ENCODE measurements around the gene NAT9. TPM values are rescaled to one million over a fixed set of nuclear protein-coding genes. Genes with fewer than 3 reads are reported as not detected.

Gene NAT9
- total and polyA plus RNA-seq, 4 experiments from 2014 or later: 11.9 to 70.3 (median 39.6) TPM

DNA sequence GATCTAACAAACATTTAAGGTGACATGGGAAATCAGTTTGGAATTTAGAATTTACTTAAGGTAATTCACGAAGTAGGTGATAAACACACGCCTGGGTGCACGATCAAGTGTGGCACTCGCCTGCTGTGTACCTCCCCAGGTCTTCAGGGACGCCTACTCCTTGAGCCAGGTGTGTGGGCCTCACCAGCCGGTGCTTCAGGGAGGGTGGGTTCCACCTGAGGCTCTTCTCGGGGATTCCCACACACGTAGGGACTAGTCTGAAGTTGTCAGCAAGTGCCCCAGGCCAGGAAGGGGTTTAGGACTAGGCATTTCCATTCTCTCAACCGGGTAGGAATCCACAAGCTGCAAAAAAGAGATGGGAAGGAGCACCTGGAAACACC lies 9.8 kb upstream of the NAT9 start:
- H3K27ac Mint-ChIP-seq: peak overlapping the region in 6 of 7 donors; percentile 5 to 77 (median 63)
- ChIA-PET POLR2A (ENCODE audit: partially characterized antibody) (interaction anchor here (1.5 kb wide), 1 partner anchor 9 kb away, joined by 3 read pairs; a partner anchor contains a TSS), CTCF (ENCODE audit: partially characterized antibody) (no interaction called here)
- H3K27me3 ChIP-seq (ENCODE audit: insufficient read depth, low read length): no peaks in the 10 kb centered on the region
- peaks cover 18 to 37% of the 10 kb centered on the region in 2 donors for H3K36me3 Mint-ChIP-seq
- H3K4me1 ChIP-seq (ENCODE audit: insufficient read depth, low read length): peaks cover 37% of the 10 kb centered on the region
- intact Hi-C loops (cut with micrococcal nuclease): no loop called here
- DNase-seq: no peak
- H3K4me3 Mint-ChIP-seq: peak overlapping the region in 2 of 8 donors; percentile 3 to 21
- no peaks in the 10 kb centered on the region for H3K9me3 Mint-ChIP-seq
- H3K4me3 ChIP-seq (ENCODE audit: low read length in 2 of 2): no peak overlapping the region
- no peaks in the 10 kb centered on the region for H3K9me3 ChIP-seq (ENCODE audit: control insufficient read depth in 1 of 2, low read length in 2 of 2)
- no peaks in the 10 kb centered on the region for H3K27me3 Mint-ChIP-seq
- H3K4me1 Mint-ChIP-seq: peaks cover 33 to 72% (median 45%) of the 10 kb centered on the region in 4 donors
- H3K36me3 ChIP-seq (ENCODE audit: insufficient read depth, low read length): peaks cover 18% of the 10 kb centered on the region
- H3K27ac ChIP-seq (ENCODE audit: low read depth, low read length): no peak overlapping the region

DNA sequence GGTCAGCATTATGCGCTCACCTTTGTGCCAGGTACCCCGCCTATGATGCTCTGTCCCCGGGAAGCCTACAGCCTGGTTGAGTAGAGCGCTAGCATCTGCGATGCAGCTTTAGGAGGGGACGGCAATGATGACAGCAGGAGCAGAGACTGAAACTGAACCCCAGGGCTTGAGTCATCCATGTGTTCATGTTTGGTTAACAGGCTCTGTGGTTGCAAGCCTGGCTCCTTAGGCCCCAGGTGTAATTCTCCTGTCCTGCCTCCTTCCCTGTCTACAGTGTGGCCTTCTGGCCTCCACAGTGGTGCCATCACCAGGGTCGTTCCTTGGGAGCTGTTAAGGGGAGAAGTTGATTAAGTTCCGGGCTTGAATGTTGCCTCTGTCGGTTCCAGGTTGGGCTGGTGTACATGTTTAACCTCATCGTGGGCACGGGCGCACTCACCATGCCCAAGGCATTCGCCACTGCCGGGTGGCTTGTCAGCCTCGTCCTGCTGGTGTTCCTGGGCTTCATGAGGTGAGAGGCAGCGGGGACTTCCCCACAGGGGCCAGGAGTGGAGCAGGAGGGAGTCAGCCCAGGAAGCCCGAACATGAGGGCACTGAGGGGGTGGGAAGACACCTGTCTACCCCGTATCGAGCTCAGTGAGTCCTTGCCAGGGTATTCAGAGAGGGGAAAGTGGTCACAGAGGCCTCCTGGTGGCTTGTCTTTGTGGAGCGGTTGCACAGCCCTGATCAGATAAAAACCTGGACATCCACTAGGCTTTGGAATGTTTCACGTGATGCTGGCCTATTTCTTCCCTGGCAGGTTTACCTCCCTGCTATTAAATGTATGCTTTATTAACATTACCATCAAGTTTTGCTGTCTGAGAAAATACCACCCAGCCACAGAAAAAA lies 9.2 kb upstream of the NAT9 start:
- Mint-ChIP-seq H3K9me3 (no peaks in the 10 kb centered on the region), H3K36me3 (peaks cover 18 to 32% of the 10 kb centered on the region in 2 donors), H3K27ac (peak overlapping the region; percentile 7 to 78 (median 64)), H3K4me3 (peak overlapping the region in 1 of 8 donors; percentile 22), H3K4me1 (peaks cover 34 to 72% (median 46%) of the 10 kb centered on the region in 4 donors), H3K27me3 (no peaks in the 10 kb centered on the region)
- ChIA-PET POLR2A (ENCODE audit: partially characterized antibody) (interaction anchor here (1.5 kb wide), 1 partner anchor 9 kb away, joined by 3 read pairs; a partner anchor contains a TSS), CTCF (ENCODE audit: partially characterized antibody) (interaction anchor here (2.5 kb wide), 1 partner anchor 128 kb away, joined by 11 read pairs; no protein-coding TSS in a partner anchor)
- Histone ChIP-seq H3K4me1 (ENCODE audit: insufficient read depth, low read length) (peaks cover 37% of the 10 kb centered on the region), H3K27me3 (ENCODE audit: insufficient read depth, low read length) (no peaks in the 10 kb centered on the region), H3K27ac (ENCODE audit: low read depth, low read length) (no peak overlapping the region), H3K9me3 (ENCODE audit: control insufficient read depth in 1 of 2, low read length in 2 of 2) (no peaks in the 10 kb centered on the region), H3K4me3 (ENCODE audit: low read length in 2 of 2) (no peak overlapping the region), H3K36me3 (ENCODE audit: insufficient read depth, low read length) (peaks cover 17% of the 10 kb centered on the region)
- intact Hi-C loops (cut with micrococcal nuclease): no loop called here
- DNase-seq: no peak

DNA sequence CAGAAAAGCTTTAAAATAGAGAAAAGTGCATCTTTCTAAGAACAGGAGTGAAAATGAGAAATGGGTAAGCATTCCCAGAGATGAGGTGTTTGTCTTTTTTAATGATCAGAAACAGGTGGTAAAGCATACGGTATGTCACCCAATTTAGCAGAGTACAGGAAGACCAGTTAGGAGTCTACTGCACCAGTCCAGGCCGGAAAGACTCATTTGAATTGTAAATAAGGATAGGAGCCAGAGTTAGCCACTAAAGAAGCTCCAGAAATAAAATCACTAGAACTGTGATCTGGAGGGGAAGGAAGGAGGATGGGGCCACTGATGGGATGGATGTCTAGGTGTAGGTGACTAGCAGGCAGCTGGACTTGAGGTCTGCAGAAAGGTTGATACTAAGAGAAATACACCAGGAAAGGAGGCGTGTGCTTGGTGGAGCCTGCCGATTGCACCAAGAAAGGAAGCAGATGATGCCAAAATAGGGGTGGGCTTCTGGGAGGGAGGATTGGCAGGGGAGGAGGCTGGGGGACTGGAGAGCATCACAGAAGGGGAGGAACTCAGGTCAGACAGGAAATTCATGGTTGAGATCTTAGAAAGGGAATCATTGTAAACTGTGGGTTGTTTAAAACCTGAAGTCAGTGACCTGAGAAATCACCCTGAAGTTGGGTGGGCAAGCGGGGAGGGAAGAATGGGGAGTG lies 8.1 kb upstream of the NAT9 start:
- Mint-ChIP-seq H3K9me3 (no peaks in the 10 kb centered on the region), H3K4me3 (peak overlapping the region in 4 of 8 donors; percentile 6 to 53 (median 26)), H3K27ac (peak overlapping the region; percentile 65 to 86 (median 78)), H3K36me3 (peaks cover 18 to 30% of the 10 kb centered on the region in 2 donors), H3K4me1 (peaks cover 45 to 78% (median 53%) of the 10 kb centered on the region in 4 donors), H3K27me3 (no peaks in the 10 kb centered on the region)
- H3K36me3 ChIP-seq (ENCODE audit: insufficient read depth, low read length): peaks cover 13% of the 10 kb centered on the region
- no peaks in the 10 kb centered on the region for H3K9me3 ChIP-seq (ENCODE audit: control insufficient read depth in 1 of 2, low read length in 2 of 2)
- ChIA-PET POLR2A (ENCODE audit: partially characterized antibody) (interaction anchor here (1.1 to 1.5 kb wide), 4 partner anchors 8 to 39 kb away, joined by 3 to 5 read pairs (median 3); a partner anchor contains a TSS), CTCF (ENCODE audit: partially characterized antibody) (interaction anchor here (1.1 to 10.7 kb wide), 5 partner anchors 8 to 127 kb away, joined by 3 to 109 read pairs (median 7); no protein-coding TSS in a partner anchor)
- H3K27ac ChIP-seq (ENCODE audit: low read depth, low read length): no peak overlapping the region
- no peaks in the 10 kb centered on the region for H3K27me3 ChIP-seq (ENCODE audit: insufficient read depth, low read length)
- intact Hi-C loops (cut with micrococcal nuclease): no loop called here
- DNase-seq: no peak
- peaks cover 44% of the 10 kb centered on the region for H3K4me1 ChIP-seq (ENCODE audit: insufficient read depth, low read length)
- H3K4me3 ChIP-seq (ENCODE audit: low read length in 2 of 2): no peak overlapping the region

DNA sequence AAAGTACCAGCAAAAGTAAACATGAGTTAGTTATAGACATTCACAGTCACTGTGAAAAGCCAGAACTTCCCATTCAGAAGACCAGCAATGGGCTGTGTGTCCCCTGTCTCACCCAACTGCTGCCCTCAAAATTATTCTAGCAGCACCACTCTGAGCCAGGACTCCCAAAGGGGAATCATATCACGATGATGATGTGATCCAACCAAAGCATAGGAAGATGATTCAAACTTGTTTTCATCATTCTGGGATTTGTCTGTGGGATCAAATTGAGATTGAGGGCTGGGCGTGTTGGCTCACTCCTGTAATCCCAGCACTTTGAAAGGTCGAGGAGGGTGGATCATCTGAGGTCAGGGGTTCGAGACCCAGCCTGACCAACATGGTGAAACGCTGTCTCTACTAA lies 6.4 kb upstream of the NAT9 start:
- Mint-ChIP-seq H3K9me3 (no peaks in the 10 kb centered on the region), H3K4me3 (peak overlapping the region in 2 of 8 donors; percentile 25 to 26), H3K27ac (peak overlapping the region; percentile 42 to 98 (median 94)), H3K4me1 (peaks cover 52 to 83% (median 67%) of the 10 kb centered on the region in 4 donors), H3K36me3 (peaks cover 12 to 30% of the 10 kb centered on the region in 2 donors), H3K27me3 (no peaks in the 10 kb centered on the region)
- CTCF ChIA-PET (ENCODE audit: partially characterized antibody): interaction anchor here (1.2 to 13.9 kb wide), 5 partner anchors 10 to 125 kb away, joined by 3 to 181 read pairs (median 11); no protein-coding TSS in a partner anchor
- DNase-seq: no peak
- Histone ChIP-seq H3K4me1 (ENCODE audit: insufficient read depth, low read length) (peaks cover 61% of the 10 kb centered on the region), H3K4me3 (ENCODE audit: low read length in 2 of 2) (no peak overlapping the region), H3K9me3 (ENCODE audit: control insufficient read depth in 1 of 2, low read length in 2 of 2) (no peaks in the 10 kb centered on the region), H3K36me3 (ENCODE audit: insufficient read depth, low read length) (peaks cover 13% of the 10 kb centered on the region), H3K27ac (ENCODE audit: low read depth, low read length) (no peak overlapping the region), H3K27me3 (ENCODE audit: insufficient read depth, low read length) (no peaks in the 10 kb centered on the region)
- POLR2A ChIA-PET (ENCODE audit: partially characterized antibody): interaction anchor here (1.9 kb wide), 1 partner anchor 8 kb away, joined by 7 read pairs; no protein-coding TSS in a partner anchor
- intact Hi-C loops (cut with micrococcal nuclease): no loop called here

GRCh38 chr17:74780443-74781238 lies 4.5 kb upstream of the NAT9 start:
- no peaks in the 10 kb centered on the region for H3K9me3 ChIP-seq (ENCODE audit: control insufficient read depth in 1 of 2, low read length in 2 of 2)
- Mint-ChIP-seq H3K27ac (peak overlapping the region; percentile 92 to 98 (median 95)), H3K36me3 (peaks cover 5 to 26% of the 10 kb centered on the region in 2 donors), H3K27me3 (no peaks in the 10 kb centered on the region), H3K4me3 (peak overlapping the region; percentile 36 to 85 (median 80)), H3K4me1 (peaks cover 59 to 92% (median 72%) of the 10 kb centered on the region in 4 donors), H3K9me3 (no peaks in the 10 kb centered on the region)
- intact Hi-C loops (cut with micrococcal nuclease): loop anchor here (1.0 kb wide), 2 partner anchors 11 to 38 kb away; no protein-coding TSS in a partner anchor
- H3K36me3 ChIP-seq (ENCODE audit: insufficient read depth, low read length): peaks cover 7% of the 10 kb centered on the region
- peaks cover 73% of the 10 kb centered on the region for H3K4me1 ChIP-seq (ENCODE audit: insufficient read depth, low read length)
- POLR2A ChIA-PET (ENCODE audit: partially characterized antibody): interaction anchor here (1.9 to 17.0 kb wide), 6 partner anchors 8 to 42 kb away, joined by 4 to 489 read pairs (median 18); partner anchors contain the start of genes NHERF1 and RAB37
- CTCF ChIA-PET (ENCODE audit: partially characterized antibody): interaction anchor here (1.0 to 13.9 kb wide), 12 partner anchors 9 to 123 kb away, joined by 3 to 181 read pairs (median 6); partner anchors contain the start of gene RAB37
- peak overlapping the region in 1 of 2 donors; percentile 5 for H3K4me3 ChIP-seq (ENCODE audit: low read length in 2 of 2)
- H3K27ac ChIP-seq (ENCODE audit: low read depth, low read length): peak overlapping the region; percentile 43
- peak in 3 of 5 donors; percentile 17 to 41 (median 41) for DNase-seq
- no peaks in the 10 kb centered on the region for H3K27me3 ChIP-seq (ENCODE audit: insufficient read depth, low read length)

GRCh38 chr17:74779948-74780400 lies 3.8 kb upstream of the NAT9 start:
- Histone ChIP-seq H3K27me3 (ENCODE audit: insufficient read depth, low read length) (no peaks in the 10 kb centered on the region), H3K4me3 (ENCODE audit: low read length in 2 of 2) (peak overlapping the region in 1 of 2 donors; percentile 5), H3K27ac (ENCODE audit: low read depth, low read length) (peak overlapping the region; percentile 43), H3K9me3 (ENCODE audit: control insufficient read depth in 1 of 2, low read length in 2 of 2) (no peaks in the 10 kb centered on the region), H3K36me3 (ENCODE audit: insufficient read depth, low read length) (peaks cover 6% of the 10 kb centered on the region), H3K4me1 (ENCODE audit: insufficient read depth, low read length) (peaks cover 75% of the 10 kb centered on the region)
- peaks cover 61 to 91% (median 72%) of the 10 kb centered on the region in 4 donors for H3K4me1 Mint-ChIP-seq
- peak overlapping the region; percentile 73 to 85 (median 80) for H3K4me3 Mint-ChIP-seq
- no peaks in the 10 kb centered on the region for H3K27me3 Mint-ChIP-seq
- intact Hi-C loops (cut with micrococcal nuclease): loop anchor here (1.0 kb wide), 2 partner anchors 11 to 38 kb away; no protein-coding TSS in a partner anchor
- ChIA-PET CTCF (ENCODE audit: partially characterized antibody) (interaction anchor here (0.9 to 13.9 kb wide), 11 partner anchors 9 to 122 kb away, joined by 3 to 181 read pairs (median 7); partner anchors contain the start of gene RAB37), POLR2A (ENCODE audit: partially characterized antibody) (interaction anchor here (1.3 to 17.0 kb wide), 6 partner anchors 9 to 41 kb away, joined by 3 to 489 read pairs (median 18); partner anchors contain the start of genes NHERF1 and RAB37)
- peak; percentile 79 to 87 (median 85) for DNase-seq
- H3K9me3 Mint-ChIP-seq: no peaks in the 10 kb centered on the region
- H3K27ac Mint-ChIP-seq: peak overlapping the region; percentile 92 to 98 (median 95)
- H3K36me3 Mint-ChIP-seq: peaks cover 5 to 23% of the 10 kb centered on the region in 2 donors
